Vagina (tissue), 2 donors: Measurements from ENCODE around the gene PRODH2. TPM values are rescaled to one million over a fixed set of nuclear protein-coding genes. Genes with fewer than 3 reads are reported as not detected.
A peak's percentile ranks its signal among the peaks of the same experiment; 100 is the strongest.

Experiments used
- DNase-seq, 2 donors: peaks; one replicate each; pipeline ENCODE4 v3.0.0-alpha.2; 2017; ENCODE audit errors: extremely low spot score in 2 of 2
- H3K27ac ChIP-seq: fragments of 200-600 bp; sonication (generic); one replicate; pipeline ENCODE4 v1.5.1; 2019
- H3K27me3 ChIP-seq: fragments of 200-600 bp; sonication (generic); one replicate; pipeline ENCODE4 v1.5.1; 2019
- H3K36me3 ChIP-seq, 2 donors: fragments of 200-600 bp; sonication (generic); one replicate each; pipeline ENCODE4 v1.5.1; 2017 to 2019
- H3K4me1 ChIP-seq: fragments of 200-600 bp; sonication (generic); one replicate; pipeline ENCODE4 v1.5.1; 2019
- H3K4me3 ChIP-seq, 2 donors: fragments of 200-600 bp; sonication (generic); 1 replicate in 1 of 2; 2 replicates in 1 of 2; pipeline ENCODE4 v1.5.1; 2016 to 2019
- H3K9me3 ChIP-seq: fragments of 200-600 bp; sonication (generic); one replicate; pipeline ENCODE4 v1.5.1; 2019
- CTCF ChIP-seq, 3 experiments: fragments of 450-650 bp in 2 of 3; fragments of 200-600 bp in 1 of 3; sonication (generic) in 1 of 3; IDR thresholded peaks; one replicate each; pipeline ENCODE4 v1.5.1; 2017 to 2019; ENCODE audit warnings: antibody characterized with exemption in 3 of 3, mild to moderate bottlenecking in 2 of 3, moderate library complexity in 2 of 3
- POLR2A ChIP-seq, 2 donors: fragments of 450-650 bp; IDR thresholded peaks; one replicate each; pipeline ENCODE4 v1.6.1; 2017; ENCODE audit warnings: antibody characterized with exemption in 2 of 2, mild to moderate bottlenecking in 2 of 2, moderate library complexity in 2 of 2
- POLR2AphosphoS5 ChIP-seq, 2 donors: sonication (generic); formaldehyde crosslinking; IDR thresholded peaks; one replicate each; pipeline ENCODE4 v1.9.0; 2017; ENCODE audit warnings: antibody characterized with exemption in 2 of 2, mild to moderate bottlenecking in 2 of 2, low read depth in 1 of 2; ENCODE audit not compliant: insufficient read depth in 1 of 2
- intact Hi-C: fragments of 100-400 bp; cut with DNase I; formaldehyde crosslinking; loops from one replicate; pipeline ENCODE4 v1.15.1; 2023
- total RNA-seq: library from RNA; depleted of rRNA; stranded (reverse); fragments of >200 nt; gene quantifications from one replicate; pipeline ENCODE4 v1.2.3, GENCODE V29; 2016

The PRODH2 gene
- total RNA-seq, 1 donor from 2014 or later: not detected

- peak overlapping the region; percentile 61 to 88 for H3K4me3 ChIP-seq
- H3K36me3 ChIP-seq: peaks cover 0 to 26% of the 10 kb centered on the region in 2 donors
- H3K27ac ChIP-seq: peak overlapping the region; percentile 97
- H3K9me3 ChIP-seq: no peaks in the 10 kb centered on the region
- H3K4me1 ChIP-seq: peaks cover 45% of the 10 kb centered on the region
- no peaks in the 10 kb centered on the region for H3K27me3 ChIP-seq
- TF ChIP-seq POLR2AphosphoS5 (IDR thresholded peaks at IDR 0.05; ENCODE audit: insufficient read depth in 1 of 2, low read depth in 1 of 2) (peak in 1 of 2 donors; percentile 73), CTCF (IDR thresholded peaks at IDR 0.05) (no peak)
- peak in 1 of 2 donors; percentile 95 for DNase-seq
- intact Hi-C loops: no loop called here
Measured at GRCh38 chr19:35755131-35755549, 57.5 kb downstream of the PRODH2 start.

GRCh38 chr19:35754370-35755130, 58.1 kb downstream of the PRODH2 start:
- peak overlapping the region; percentile 61 to 88 for H3K4me3 ChIP-seq
- intact Hi-C loops: no loop called here
- TF ChIP-seq CTCF (IDR thresholded peaks at IDR 0.05): no peak
- TF ChIP-seq POLR2AphosphoS5 (IDR thresholded peaks at IDR 0.05; ENCODE audit: insufficient read depth in 1 of 2, low read depth in 1 of 2): peak in 1 of 2 donors; percentile 8
- TF ChIP-seq POLR2A (IDR thresholded peaks at IDR 0.05): no peak
- no peak for DNase-seq
- peaks cover 0 to 26% of the 10 kb centered on the region in 2 donors for H3K36me3 ChIP-seq
- no peaks in the 10 kb centered on the region for H3K9me3 ChIP-seq
- H3K27ac ChIP-seq: peak overlapping the region; percentile 97
- no peaks in the 10 kb centered on the region for H3K27me3 ChIP-seq
- H3K4me1 ChIP-seq: peaks cover 51% of the 10 kb centered on the region

- Histone ChIP-seq H3K9me3 (no peaks in the 10 kb centered on the region), H3K27me3 (no peaks in the 10 kb centered on the region), H3K4me3 (no peak overlapping the region), H3K27ac (peak overlapping the region; percentile 97), H3K4me1 (peaks cover 52% of the 10 kb centered on the region), H3K36me3 (peaks cover 0 to 26% of the 10 kb centered on the region in 2 donors)
- peak in 1 of 2 donors; percentile 20 for TF ChIP-seq POLR2AphosphoS5 (IDR thresholded peaks at IDR 0.05; ENCODE audit: insufficient read depth in 1 of 2, low read depth in 1 of 2)
- no peak for TF ChIP-seq CTCF (IDR thresholded peaks at IDR 0.05)
- intact Hi-C loops: no loop called here
- DNase-seq: no peak
Measured at GRCh38 chr19:35753634-35754369, 58.8 kb downstream of the PRODH2 start.

- intact Hi-C loops: no loop called here
- DNase-seq: no peak
- Histone ChIP-seq H3K9me3 (no peaks in the 10 kb centered on the region), H3K27ac (no peak overlapping the region), H3K27me3 (no peaks in the 10 kb centered on the region), H3K36me3 (peaks cover 0 to 26% of the 10 kb centered on the region in 2 donors), H3K4me1 (peaks cover 52% of the 10 kb centered on the region), H3K4me3 (no peak overlapping the region)
- TF ChIP-seq POLR2A (IDR thresholded peaks at IDR 0.05): no peak
- no peak for TF ChIP-seq CTCF (IDR thresholded peaks at IDR 0.05)
- no peak for TF ChIP-seq POLR2AphosphoS5 (IDR thresholded peaks at IDR 0.05; ENCODE audit: insufficient read depth in 1 of 2, low read depth in 1 of 2)
Measured at GRCh38 chr19:35752746-35753350, 59.8 kb downstream of the PRODH2 start.
